HG03139 (cell line): ENCODE data around the gene PTTG1.
"Not testable (repeated sequence)": the region's sequence is repeated elsewhere in the genome, so short reads cannot be mapped to it uniquely, and the experiment has no call there.

ENCODE experiments used
- ATAC-seq: cut with Tn5 transposase; IDR thresholded peaks from one replicate; pipeline ENCODE4 v1.9.1; 2021; ENCODE audit not compliant: unreplicated experiment

Gene PTTG1

GRCh38 chr5:160420331-160420610 lies 1.4 kb upstream of the PTTG1 start:
- no peak for ATAC-seq

- ATAC-seq: no peak
Observed at GRCh38 chr5:160423099-160423498, 1.4 kb downstream of the PTTG1 start.

- ATAC-seq: no peak
Observed at GRCh38 chr5:160427607-160428006, 6.0 kb downstream of the PTTG1 start.

GRCh38 chr5:160432196-160432595 lies 10.5 kb downstream of the PTTG1 start:
- no peak for ATAC-seq

GRCh38 chr5:160432787-160433186 lies 11.1 kb downstream of the PTTG1 start:
- no peak for ATAC-seq

- peak; percentile 79 for ATAC-seq
Observed at GRCh38 chr5:160434022-160434531, 12.4 kb downstream of the PTTG1 start.

- no peak for ATAC-seq
Observed at GRCh38 chr5:160435532-160435931, 13.9 kb downstream of the PTTG1 start.

GRCh38 chr5:160436017-160436416 lies 14.4 kb downstream of the PTTG1 start:
- no peak for ATAC-seq

GRCh38 chr5:160436661-160437060 lies 15.0 kb downstream of the PTTG1 start:
- not testable (repeated sequence) for ATAC-seq

GRCh38 chr5:160437271-160437670 lies 15.6 kb downstream of the PTTG1 start:
- no peak for ATAC-seq

- peak; percentile 24 for ATAC-seq
Observed at GRCh38 chr5:160438316-160439204, 16.9 kb downstream of the PTTG1 start.

GRCh38 chr5:160439205-160439600 lies 17.5 kb downstream of the PTTG1 start:
- ATAC-seq: peak; percentile 44

- peak; percentile 29 for ATAC-seq
Observed at GRCh38 chr5:160441311-160441781, 19.7 kb downstream of the PTTG1 start.

- no peak for ATAC-seq
Observed at GRCh38 chr5:160442824-160443431, 21.3 kb downstream of the PTTG1 start.

- ATAC-seq: no peak
Observed at GRCh38 chr5:160444407-160444806, 22.8 kb downstream of the PTTG1 start.

GRCh38 chr5:160445132-160445531 lies 23.5 kb downstream of the PTTG1 start:
- ATAC-seq: no peak

GRCh38 chr5:160445751-160446150 lies 24.1 kb downstream of the PTTG1 start:
- no peak for ATAC-seq

- no peak for ATAC-seq
Observed at GRCh38 chr5:160448886-160449285, 27.2 kb downstream of the PTTG1 start.

- no peak for ATAC-seq
Observed at GRCh38 chr5:160449458-160449857, 27.8 kb downstream of the PTTG1 start.

GRCh38 chr5:160450164-160450932 lies 28.7 kb downstream of the PTTG1 start:
- no peak for ATAC-seq

GRCh38 chr5:160451281-160451680 lies 29.6 kb downstream of the PTTG1 start:
- no peak for ATAC-seq

- ATAC-seq: no peak
Observed at GRCh38 chr5:160452036-160452435, 30.4 kb downstream of the PTTG1 start.
